ENCODE measurements around the gene RAI1.

The RAI1 gene

GRCh38 chr17:17781591-17782496 is 100.6 kb downstream of the RAI1 start (continued):
- TF ChIP-seq, protein P1, sequence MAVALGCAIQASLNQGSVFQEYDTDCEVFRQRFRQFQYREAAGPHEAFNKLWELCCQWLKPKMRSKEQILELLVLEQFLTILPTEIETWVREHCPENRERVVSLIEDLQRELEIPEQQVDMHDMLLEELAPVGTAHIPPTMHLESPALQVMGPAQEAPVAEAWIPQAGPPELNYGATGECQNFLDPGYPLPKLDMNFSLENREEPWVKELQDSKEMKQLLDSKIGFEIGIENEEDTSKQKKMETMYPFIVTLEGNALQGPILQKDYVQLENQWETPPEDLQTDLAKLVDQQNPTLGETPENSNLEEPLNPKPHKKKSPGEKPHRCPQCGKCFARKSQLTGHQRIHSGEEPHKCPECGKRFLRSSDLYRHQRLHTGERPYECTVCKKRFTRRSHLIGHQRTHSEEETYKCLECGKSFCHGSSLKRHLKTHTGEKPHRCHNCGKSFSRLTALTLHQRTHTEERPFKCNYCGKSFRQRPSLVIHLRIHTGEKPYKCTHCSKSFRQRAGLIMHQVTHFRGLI (tag by site-specific recombination; IDR thresholded peaks at IDR 0.05): no peak
- TF ChIP-seq, protein P2, sequence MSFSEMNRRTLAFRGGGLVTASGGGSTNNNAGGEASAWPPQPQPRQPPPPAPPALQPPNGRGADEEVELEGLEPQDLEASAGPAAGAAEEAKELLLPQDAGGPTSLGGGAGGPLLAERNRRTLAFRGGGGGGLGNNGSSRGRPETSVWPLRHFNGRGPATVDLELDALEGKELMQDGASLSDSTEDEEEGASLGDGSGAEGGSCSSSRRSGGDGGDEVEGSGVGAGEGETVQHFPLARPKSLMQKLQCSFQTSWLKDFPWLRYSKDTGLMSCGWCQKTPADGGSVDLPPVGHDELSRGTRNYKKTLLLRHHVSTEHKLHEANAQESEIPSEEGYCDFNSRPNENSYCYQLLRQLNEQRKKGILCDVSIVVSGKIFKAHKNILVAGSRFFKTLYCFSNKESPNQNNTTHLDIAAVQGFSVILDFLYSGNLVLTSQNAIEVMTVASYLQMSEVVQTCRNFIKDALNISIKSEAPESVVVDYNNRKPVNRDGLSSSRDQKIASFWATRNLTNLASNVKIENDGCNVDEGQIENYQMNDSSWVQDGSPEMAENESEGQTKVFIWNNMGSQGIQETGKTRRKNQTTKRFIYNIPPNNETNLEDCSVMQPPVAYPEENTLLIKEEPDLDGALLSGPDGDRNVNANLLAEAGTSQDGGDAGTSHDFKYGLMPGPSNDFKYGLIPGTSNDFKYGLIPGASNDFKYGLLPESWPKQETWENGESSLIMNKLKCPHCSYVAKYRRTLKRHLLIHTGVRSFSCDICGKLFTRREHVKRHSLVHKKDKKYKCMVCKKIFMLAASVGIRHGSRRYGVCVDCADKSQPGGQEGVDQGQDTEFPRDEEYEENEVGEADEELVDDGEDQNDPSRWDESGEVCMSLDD (tag by site-specific recombination; IDR thresholded peaks at IDR 0.05): peak; percentile 92
- TF ChIP-seq ZNF211 (tag by site-specific recombination; IDR thresholded peaks at IDR 0.05; ENCODE audit: low read depth): no peak
- TF ChIP-seq BCL11A (tag by site-specific recombination; IDR thresholded peaks at IDR 0.05; ENCODE audit: low read depth): no peak
- TF ChIP-seq KLF10 (tag by site-specific recombination; IDR thresholded peaks at IDR 0.05): no peak; the same call in 1 of the 2 replicates
- TF ChIP-seq ZBTB20 (tag by site-specific recombination; IDR thresholded peaks at IDR 0.05): peak; percentile 49; the same call in 1 of the 2 replicates
- no peak for TF ChIP-seq ZNF747 (tag by site-specific recombination; IDR thresholded peaks at IDR 0.05)
- peak; percentile 76; the same call in 1 of the 2 replicates for TF ChIP-seq ZNF596 (tag by site-specific recombination; IDR thresholded peaks at IDR 0.05)

- H3K4me1 ChIP-seq (ENCODE audit: control insufficient read depth, insufficient read depth, low read length): peaks cover 39% of the 10 kb centered on the region
- ChIA-PET POLR2A (interaction anchor here (2.9 kb wide), 1 partner anchor 54 kb away, joined by 16 read pairs; the partner anchor contains the start of gene SREBF1), CTCF (interaction anchor here (0.6 kb wide), 1 partner anchor 137 kb away, joined by 3 read pairs; no protein-coding TSS in a partner anchor)
- H3K4me3 ChIP-seq (ENCODE audit: low read depth, low read length): peak overlapping the region; percentile 38
- H3K36me3 ChIP-seq (ENCODE audit: control insufficient read depth in 2 of 2, insufficient read depth in 1 of 2, low read length in 2 of 2): peaks cover 0 to 4% of the 10 kb centered on the region in 2 experiments; a peak in 1 of 3 replicates
- H3K27ac ChIP-seq (ENCODE audit: extremely low read depth, low read depth, low read length): peak overlapping the region; percentile 97
- no peaks in the 10 kb centered on the region for H3K9me3 ChIP-seq (ENCODE audit: control insufficient read depth, insufficient read depth, low read depth, low read length)
- no peak for TF ChIP-seq ZNF223 (tag by site-specific recombination; IDR thresholded peaks at IDR 0.05)
- no peak for TF ChIP-seq ZNF214 (tag by site-specific recombination; IDR thresholded peaks at IDR 0.05; ENCODE audit: borderline replicate concordance)
- TF ChIP-seq ZNF155 (tag by site-specific recombination; IDR thresholded peaks at IDR 0.05): no peak
- TF ChIP-seq ZSCAN16 (tag by site-specific recombination; IDR thresholded peaks at IDR 0.05): no peak
- TF ChIP-seq ZNF184 (tag by site-specific recombination; IDR thresholded peaks at IDR 0.05): 0 out of 2 replicates have a peak, but pooled peaks have one; percentile 38
- no peak for TF ChIP-seq ZNF623 (tag by site-specific recombination; IDR thresholded peaks at IDR 0.05)
- TF ChIP-seq KLF8 (tag by site-specific recombination; IDR thresholded peaks at IDR 0.05): peak; percentile 38; the same call in 1 of the 2 replicates
- TF ChIP-seq ZNF560 (tag by site-specific recombination; IDR thresholded peaks at IDR 0.05; ENCODE audit: borderline replicate concordance): no peak
- no peak for TF ChIP-seq ZNF785 (tag by site-specific recombination; IDR thresholded peaks at IDR 0.05)
- TF ChIP-seq SP3 (tag by site-specific recombination; IDR thresholded peaks at IDR 0.05): peak; percentile 53
- no peak for TF ChIP-seq ZNF549 (tag by site-specific recombination; IDR thresholded peaks at IDR 0.05)
- peak; percentile 69 for TF ChIP-seq KLF9 (tag by site-specific recombination; IDR thresholded peaks at IDR 0.05; ENCODE audit: low read depth)
- TF ChIP-seq, protein P3, sequence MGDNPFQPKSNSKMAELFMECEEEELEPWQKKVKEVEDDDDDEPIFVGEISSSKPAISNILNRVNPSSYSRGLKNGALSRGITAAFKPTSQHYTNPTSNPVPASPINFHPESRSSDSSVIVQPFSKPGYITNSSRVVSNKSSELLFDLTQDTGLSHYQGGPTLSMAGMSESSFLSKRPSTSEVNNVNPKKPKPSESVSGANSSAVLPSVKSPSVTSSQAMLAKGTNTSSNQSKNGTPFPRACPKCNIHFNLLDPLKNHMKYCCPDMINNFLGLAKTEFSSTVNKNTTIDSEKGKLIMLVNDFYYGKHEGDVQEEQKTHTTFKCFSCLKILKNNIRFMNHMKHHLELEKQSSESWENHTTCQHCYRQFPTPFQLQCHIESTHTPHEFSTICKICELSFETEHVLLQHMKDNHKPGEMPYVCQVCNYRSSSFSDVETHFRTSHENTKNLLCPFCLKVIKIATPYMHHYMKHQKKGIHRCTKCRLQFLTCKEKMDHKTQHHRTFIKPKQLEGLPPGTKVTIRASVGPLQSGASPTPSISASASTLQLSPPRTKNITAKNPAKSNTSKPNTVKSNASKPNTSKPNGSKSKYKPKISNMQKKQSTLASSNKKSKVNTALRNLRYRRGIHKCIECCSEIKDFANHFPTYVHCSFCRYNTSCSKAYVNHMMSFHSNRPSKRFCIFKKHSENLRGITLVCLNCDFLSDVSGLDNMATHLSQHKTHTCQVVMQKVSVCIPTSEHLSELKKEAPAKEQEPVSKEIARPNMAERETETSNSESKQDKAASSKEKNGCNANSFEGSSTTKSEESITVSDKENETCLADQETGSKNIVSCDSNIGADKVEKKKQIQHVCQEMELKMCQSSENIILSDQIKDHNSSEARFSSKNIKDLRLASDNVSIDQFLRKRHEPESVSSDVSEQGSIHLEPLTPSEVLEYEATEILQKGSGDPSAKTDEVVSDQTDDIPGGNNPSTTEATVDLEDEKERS (tag by site-specific recombination; IDR thresholded peaks at IDR 0.05): no peak
- TF ChIP-seq GLI2 (tag by site-specific recombination; IDR thresholded peaks at IDR 0.05; ENCODE audit: borderline replicate concordance, low read depth): no peak
- TF ChIP-seq, protein P4, sequence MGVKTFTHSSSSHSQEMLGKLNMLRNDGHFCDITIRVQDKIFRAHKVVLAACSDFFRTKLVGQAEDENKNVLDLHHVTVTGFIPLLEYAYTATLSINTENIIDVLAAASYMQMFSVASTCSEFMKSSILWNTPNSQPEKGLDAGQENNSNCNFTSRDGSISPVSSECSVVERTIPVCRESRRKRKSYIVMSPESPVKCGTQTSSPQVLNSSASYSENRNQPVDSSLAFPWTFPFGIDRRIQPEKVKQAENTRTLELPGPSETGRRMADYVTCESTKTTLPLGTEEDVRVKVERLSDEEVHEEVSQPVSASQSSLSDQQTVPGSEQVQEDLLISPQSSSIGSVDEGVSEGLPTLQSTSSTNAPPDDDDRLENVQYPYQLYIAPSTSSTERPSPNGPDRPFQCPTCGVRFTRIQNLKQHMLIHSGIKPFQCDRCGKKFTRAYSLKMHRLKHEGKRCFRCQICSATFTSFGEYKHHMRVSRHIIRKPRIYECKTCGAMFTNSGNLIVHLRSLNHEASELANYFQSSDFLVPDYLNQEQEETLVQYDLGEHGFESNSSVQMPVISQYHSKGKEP (tag by site-specific recombination; IDR thresholded peaks at IDR 0.05): no peak
Observed at GRCh38 chr17:17782523-17783115, 101.4 kb downstream of the RAI1 start.

Measured in HEK293 (cell line).